BE2C (cell line): ENCODE measurements around the gene ERVK3-1.
A peak's percentile ranks its signal among the peaks of the same experiment; 100 is the strongest.

Experiments used
- DNase-seq: peaks from one replicate; pipeline ENCODE4 v3.0.0-alpha.2; 2020
- H3K27me3 ChIP-seq: fragments of 250-450 bp; sonication (Bioruptor Pico); 2 replicates; pipeline ENCODE4 v1.5.1; 2020; ENCODE audit warnings: mild to moderate bottlenecking
- H3K36me3 ChIP-seq: fragments of 250-450 bp; sonication (Bioruptor Pico); 2 replicates; pipeline ENCODE4 v1.5.1; 2020; ENCODE audit warnings: mild to moderate bottlenecking
- H3K4me1 ChIP-seq: fragments of 250-450 bp; sonication (Bioruptor Pico); 2 replicates; pipeline ENCODE4 v1.5.1; 2020
- H3K4me3 ChIP-seq: 2 replicates; pipeline ENCODE4 v1.5.1; 2011; ENCODE audit warnings: low read depth, low read length
- H3K9me3 ChIP-seq: fragments of 250-450 bp; sonication (Bioruptor Pico); 2 replicates; pipeline ENCODE4 v1.5.1; 2020
- TF ChIP-seq, protein P1 (sequence below): IDR thresholded peaks from 2 replicates; pipeline ENCODE4 v1.5.1; 2012; ENCODE audit warnings: mild to moderate bottlenecking, low read depth, low read length

The ERVK3-1 gene

DNA sequence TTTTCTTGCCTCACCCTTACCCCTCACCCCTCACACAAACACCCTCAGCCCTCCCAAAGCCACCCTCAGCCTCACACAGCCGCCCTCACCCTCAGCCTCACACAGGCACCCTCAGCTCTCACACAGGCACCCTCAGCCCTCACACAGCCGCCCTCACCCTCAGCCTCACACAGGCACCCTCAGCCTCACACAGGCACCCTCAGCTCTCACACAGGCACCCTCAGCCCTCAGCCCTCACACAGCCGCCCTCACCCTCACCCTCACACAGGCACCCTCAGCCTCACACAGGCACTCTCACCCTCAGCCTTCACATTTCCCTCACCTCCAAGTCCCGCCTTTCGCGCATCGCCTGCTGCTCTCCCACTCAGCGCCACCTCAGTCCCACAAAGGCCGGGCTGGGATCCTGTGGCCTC lies 21.3 kb downstream of the ERVK3-1 start:
- peaks cover 3% of the 10 kb centered on the region; the same call in 1 of the 2 replicates for H3K36me3 ChIP-seq
- TF ChIP-seq, protein P1, sequence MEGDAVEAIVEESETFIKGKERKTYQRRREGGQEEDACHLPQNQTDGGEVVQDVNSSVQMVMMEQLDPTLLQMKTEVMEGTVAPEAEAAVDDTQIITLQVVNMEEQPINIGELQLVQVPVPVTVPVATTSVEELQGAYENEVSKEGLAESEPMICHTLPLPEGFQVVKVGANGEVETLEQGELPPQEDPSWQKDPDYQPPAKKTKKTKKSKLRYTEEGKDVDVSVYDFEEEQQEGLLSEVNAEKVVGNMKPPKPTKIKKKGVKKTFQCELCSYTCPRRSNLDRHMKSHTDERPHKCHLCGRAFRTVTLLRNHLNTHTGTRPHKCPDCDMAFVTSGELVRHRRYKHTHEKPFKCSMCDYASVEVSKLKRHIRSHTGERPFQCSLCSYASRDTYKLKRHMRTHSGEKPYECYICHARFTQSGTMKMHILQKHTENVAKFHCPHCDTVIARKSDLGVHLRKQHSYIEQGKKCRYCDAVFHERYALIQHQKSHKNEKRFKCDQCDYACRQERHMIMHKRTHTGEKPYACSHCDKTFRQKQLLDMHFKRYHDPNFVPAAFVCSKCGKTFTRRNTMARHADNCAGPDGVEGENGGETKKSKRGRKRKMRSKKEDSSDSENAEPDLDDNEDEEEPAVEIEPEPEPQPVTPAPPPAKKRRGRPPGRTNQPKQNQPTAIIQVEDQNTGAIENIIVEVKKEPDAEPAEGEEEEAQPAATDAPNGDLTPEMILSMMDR = no peak
- H3K9me3 ChIP-seq = no peaks in the 10 kb centered on the region
- no peaks in the 10 kb centered on the region; the same call in 1 of the 2 replicates for H3K4me1 ChIP-seq
- no peak for DNase-seq
- H3K27me3 ChIP-seq = no peaks in the 10 kb centered on the region
- peak overlapping the region; percentile 93 for H3K4me3 ChIP-seq

DNA sequence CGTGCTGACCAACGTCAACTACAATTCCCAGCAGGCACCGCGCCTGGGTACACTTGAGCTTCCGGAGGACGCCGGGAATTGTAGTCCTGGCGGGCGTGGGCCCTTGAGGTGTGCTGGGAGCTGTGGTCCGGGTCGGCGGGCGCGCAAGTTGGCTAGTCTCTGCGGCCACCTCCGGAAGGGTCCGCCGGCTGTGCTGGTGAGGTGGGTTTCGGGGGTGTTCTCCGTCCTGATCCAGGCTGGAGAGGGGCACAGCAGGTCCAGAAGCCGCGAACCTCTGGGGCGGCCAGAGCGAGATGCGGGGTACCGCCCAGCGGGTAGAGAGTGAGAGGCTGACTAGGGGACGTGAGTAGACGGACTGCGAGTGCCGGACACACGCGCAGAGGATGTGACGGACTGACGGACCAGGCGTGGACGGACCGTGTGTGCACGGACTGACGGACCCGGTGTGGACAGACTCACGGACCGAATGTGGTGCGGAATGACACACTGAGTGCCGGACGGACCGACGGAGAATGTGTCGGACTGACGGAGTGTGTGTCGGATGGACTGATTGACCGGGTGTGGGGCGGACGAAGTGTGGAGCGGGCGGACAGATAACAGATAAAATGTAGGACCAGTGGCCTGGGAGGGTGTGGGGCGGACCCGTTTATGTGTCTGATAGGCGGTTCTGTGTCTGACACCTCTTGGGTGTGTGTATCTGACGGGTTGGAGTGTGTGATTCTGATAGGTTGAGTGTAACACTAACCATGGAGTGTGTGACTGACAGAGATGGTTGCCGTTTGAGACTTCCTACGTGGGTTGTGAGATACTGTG lies 21.9 kb downstream of the ERVK3-1 start, which contains the start of gene ZSCAN22:
Gene ZSCAN22 (plus strand): TSS at position 81 of the 813 bp plus-strand sequence. CDS start 7,809 bp downstream, outside the sequence.
- Histone ChIP-seq H3K4me3 (peak within 1 kb of the TSS; percentile 93), H3K27me3 (no peaks in the 10 kb centered on the region), H3K9me3 (no peaks in the 10 kb centered on the region), H3K36me3 (no peaks in the 10 kb centered on the region), H3K4me1 (no peaks in the 10 kb centered on the region; the same call in 1 of the 2 replicates)
- DNase-seq = peak; percentile 98
- TF ChIP-seq, protein P1 = no peak

DNA sequence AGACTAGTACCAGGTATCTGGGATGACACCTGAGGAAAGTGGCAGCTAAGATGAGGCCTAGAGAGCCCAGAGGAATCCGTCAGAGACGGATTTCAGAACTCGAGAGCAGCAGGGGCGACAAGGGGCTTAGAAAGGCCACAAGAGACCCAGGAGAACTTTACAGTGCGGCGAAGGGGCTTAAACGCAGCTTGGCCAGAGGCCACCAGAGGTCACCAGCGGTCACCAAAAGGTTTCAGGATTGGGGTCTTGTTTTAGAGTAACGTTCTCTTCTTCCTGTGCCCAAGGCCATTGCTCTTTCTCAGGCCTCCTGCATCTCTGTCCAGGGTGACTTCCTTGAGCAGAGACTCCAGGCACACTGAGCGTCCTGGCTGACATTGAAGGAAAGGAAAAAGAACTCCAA lies 23.8 kb downstream of the ERVK3-1 start:
- H3K4me3 ChIP-seq = no peak overlapping the region
- no peaks in the 10 kb centered on the region; the same call in 1 of the 2 replicates for H3K4me1 ChIP-seq
- no peaks in the 10 kb centered on the region for H3K9me3 ChIP-seq
- no peaks in the 10 kb centered on the region for H3K27me3 ChIP-seq
- no peaks in the 10 kb centered on the region for H3K36me3 ChIP-seq
- TF ChIP-seq, protein P1 = peak; percentile 54
- DNase-seq = peak; percentile 52

DNA sequence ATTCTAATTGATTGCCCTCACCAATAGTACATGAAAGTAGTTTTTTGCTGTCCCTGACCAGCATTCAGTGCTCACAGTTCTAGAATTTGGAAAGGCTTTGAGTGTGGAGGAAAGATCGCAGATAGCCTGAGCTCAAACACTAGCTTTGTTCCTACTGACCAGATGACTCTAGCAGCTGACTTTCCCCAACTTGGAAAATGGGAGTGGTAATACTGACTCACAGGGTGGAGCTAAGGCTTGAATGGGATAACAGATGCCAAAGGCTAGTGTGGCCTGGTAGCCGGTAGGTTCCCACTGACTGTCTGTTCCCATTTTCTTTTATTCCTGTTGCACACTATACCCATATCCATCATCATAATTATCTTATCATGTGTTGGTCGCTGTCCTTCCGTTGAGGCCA lies 25.3 kb downstream of the ERVK3-1 start:
- H3K27me3 ChIP-seq = no peaks in the 10 kb centered on the region
- H3K9me3 ChIP-seq = no peaks in the 10 kb centered on the region
- no peak overlapping the region for H3K4me3 ChIP-seq
- peaks cover 8% of the 10 kb centered on the region for H3K36me3 ChIP-seq
- DNase-seq = no peak
- TF ChIP-seq, protein P1 = no peak
- H3K4me1 ChIP-seq = no peaks in the 10 kb centered on the region; the same call in 1 of the 2 replicates

DNA sequence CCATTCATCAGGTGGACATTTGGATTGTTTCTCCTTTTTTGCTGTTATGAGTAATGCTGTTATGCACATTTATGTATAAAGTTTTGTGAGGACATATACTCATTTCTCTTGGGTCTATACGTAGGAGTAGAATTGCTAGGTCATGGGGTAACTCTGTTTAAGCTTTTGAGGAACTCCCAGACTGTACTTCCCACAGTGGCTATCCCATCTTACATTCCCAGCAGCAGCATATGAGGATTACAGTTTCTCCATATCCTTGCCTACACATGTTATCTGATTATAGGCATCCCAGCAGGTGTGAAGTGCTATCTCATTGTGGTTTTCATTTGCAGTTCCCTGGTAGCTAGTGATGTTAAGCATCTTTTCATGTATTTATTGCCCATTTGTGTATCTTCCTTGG lies 27.5 kb downstream of the ERVK3-1 start:
- no peak overlapping the region for H3K4me3 ChIP-seq
- H3K9me3 ChIP-seq = no peaks in the 10 kb centered on the region
- peaks cover 22% of the 10 kb centered on the region for H3K36me3 ChIP-seq
- H3K4me1 ChIP-seq = no peaks in the 10 kb centered on the region; the same call in 1 of the 2 replicates
- TF ChIP-seq, protein P1 = no peak
- H3K27me3 ChIP-seq = no peaks in the 10 kb centered on the region
- DNase-seq = no peak

DNA sequence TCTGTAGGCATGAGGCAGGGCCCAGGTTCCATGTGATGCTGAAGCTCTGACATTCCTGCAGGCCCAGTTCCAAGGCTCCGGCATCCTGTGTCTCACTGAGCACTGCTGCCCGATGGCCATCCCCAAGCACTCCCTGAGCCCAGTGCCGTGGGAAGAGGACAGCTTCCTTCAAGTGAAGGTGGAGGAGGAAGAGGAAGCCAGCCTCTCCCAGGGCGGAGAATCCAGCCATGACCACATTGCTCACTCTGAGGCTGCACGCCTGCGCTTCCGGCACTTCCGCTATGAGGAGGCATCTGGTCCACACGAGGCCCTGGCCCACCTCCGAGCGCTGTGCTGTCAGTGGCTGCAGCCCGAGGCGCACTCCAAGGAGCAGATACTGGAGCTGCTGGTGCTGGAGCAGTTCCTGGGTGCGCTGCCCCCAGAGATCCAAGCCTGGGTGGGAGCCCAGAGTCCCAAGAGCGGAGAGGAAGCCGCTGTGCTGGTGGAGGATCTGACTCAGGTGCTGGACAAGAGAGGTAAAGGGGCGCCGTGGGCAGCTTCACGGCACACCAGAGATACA lies 29.6 kb downstream of the ERVK3-1 start:
- no peak for DNase-seq
- TF ChIP-seq, protein P1 = no peak
- peaks cover 42% of the 10 kb centered on the region for H3K36me3 ChIP-seq
- H3K4me1 ChIP-seq = no peaks in the 10 kb centered on the region
- H3K9me3 ChIP-seq = no peaks in the 10 kb centered on the region
- no peaks in the 10 kb centered on the region for H3K27me3 ChIP-seq
- H3K4me3 ChIP-seq = no peak overlapping the region
